HG03520 (cell line): ENCODE measurements around the gene RASIP1.
A peak's percentile ranks its signal among the peaks of the same experiment; 100 is the strongest.

Experiments
- ATAC-seq: cut with Tn5 transposase; IDR thresholded peaks from one replicate; pipeline ENCODE4 v1.9.1; 2021; ENCODE audit warnings: mild to moderate bottlenecking, moderate library complexity; ENCODE audit not compliant: unreplicated experiment

RASIP1 gene

DNA sequence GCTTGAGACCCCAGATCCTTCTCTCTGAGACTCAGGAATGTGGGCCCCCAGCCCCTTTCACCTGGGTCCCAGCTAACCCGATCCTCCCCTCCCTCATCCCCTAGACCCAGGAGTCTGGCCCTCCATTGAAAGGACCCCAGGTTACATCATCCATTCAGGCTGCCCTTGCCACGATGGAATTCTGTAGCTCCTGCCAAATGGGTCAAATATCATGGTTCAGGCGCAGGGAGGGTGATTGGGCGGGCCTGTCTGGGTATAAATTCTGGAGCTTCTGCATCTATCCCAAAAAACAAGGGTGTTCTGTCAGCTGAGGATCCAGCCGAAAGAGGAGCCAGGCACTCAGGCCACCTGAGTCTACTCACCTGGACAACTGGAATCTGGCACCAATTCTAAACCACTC lies 15.4 kb upstream of the RASIP1 start:
- ATAC-seq, result no peak

DNA sequence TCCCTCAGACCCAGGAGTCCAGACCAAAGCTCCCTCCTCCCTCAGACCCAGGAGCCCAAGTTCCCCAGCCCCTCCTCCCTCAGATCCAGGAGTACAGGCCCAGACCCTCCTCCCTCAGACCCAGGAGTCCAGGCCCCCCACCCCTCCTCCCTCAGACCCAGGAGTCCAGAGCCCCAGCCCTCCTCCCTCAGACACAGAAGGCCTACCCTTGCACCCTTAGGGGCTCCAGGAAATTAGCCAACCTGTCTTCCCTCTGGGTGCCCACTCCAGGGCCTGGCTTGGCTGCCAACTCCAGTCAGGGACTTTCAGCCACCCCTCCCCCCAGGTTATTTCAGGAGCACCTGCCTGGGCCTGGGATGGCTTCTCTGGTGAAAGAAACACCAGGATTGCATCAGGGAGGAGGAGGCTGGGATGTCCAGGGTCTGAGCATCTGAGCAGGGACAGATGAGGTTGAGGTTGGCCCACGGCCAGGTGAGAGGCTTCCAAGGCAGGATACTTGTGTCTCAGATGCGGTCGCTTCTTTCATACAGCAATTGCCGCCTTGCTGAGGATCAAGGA lies 14.8 kb upstream of the RASIP1 start, which contains the start of gene FGF21:
FGF21 (plus strand) TSS at position 441 of the 558 bp plus-strand sequence. CDS start 713 bp downstream, outside the sequence.
- no peak for ATAC-seq

DNA sequence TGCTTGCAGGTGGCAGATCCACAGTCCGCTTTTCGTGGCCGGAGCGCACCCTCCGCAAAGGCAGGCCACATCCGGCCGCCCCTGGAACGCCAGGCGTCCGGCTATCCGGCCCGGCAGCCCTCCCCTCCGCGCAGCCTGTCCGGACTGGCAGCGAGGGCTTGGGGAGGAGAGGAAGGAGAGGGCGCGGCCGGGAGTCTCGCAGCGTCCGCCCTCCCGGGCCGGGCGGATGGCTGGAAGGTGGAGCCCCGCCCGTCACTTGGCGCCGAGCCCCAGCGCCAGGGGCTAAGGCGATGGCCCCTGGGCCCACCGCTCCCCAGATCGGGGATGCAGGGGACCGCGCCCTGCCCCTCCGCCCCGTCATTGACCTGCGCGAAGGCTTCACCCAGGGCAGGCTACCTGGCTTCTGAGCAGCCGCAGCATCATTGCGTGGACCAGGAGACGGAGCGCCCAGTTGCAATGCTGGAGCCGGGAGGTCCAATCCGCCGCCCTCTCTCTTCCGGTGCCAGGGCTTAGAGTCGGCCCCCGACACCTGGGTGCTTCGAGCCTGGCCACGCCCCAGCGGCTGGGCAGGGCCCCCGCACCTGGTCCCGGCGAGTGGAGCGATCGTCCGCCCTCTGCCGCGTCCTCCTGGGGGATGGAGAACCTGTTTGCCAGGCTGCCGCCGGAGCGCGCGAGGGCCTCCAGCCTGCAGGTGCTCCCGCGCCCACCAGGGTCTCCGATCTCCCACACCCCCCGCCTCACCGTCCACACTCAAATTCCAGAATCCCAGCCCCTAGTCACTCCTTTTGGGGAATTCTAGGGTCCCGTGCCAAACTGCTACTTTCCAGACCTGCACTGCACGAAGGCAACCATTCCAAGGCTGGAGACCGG lies 12.3 kb upstream of the RASIP1 start, which contains the start of gene FUT1:
FUT1 (minus strand) TSS at position 146 of the 870 bp plus-strand sequence. CDS start 1,360 bp downstream, outside the sequence.
- no peak for ATAC-seq

DNA sequence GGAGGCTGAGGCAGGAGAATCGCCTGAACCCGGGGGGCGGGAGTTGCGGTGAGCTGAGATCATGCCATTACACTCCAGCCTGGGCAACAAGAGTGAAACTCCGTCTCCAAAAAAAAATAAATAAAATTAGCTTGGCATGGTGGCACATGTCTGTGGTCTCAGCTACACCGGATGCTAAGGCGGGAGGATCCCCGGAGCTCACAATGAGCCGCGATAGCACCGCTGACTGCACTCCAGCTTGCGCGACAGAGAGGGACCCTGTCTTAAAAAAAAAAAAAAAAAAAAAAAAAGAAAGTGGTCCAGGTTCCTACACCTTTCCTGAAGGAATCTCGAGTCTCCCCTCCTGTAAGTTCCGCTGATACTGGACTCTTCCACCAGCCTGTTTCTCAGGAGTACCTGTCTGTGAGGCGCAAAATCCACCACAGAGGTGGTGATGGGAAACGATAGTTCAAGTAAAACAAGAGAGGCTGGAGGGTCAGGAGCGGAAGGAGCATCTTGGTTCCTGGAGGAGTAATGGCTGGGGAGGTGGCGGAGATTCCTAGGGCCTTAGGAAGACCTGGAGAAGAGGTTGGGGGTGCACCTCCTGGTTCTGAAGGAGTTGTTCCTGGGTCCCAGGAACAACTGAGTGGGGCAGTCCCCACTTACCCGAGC lies 11.6 kb upstream of the RASIP1 start:
- no peak for ATAC-seq

DNA sequence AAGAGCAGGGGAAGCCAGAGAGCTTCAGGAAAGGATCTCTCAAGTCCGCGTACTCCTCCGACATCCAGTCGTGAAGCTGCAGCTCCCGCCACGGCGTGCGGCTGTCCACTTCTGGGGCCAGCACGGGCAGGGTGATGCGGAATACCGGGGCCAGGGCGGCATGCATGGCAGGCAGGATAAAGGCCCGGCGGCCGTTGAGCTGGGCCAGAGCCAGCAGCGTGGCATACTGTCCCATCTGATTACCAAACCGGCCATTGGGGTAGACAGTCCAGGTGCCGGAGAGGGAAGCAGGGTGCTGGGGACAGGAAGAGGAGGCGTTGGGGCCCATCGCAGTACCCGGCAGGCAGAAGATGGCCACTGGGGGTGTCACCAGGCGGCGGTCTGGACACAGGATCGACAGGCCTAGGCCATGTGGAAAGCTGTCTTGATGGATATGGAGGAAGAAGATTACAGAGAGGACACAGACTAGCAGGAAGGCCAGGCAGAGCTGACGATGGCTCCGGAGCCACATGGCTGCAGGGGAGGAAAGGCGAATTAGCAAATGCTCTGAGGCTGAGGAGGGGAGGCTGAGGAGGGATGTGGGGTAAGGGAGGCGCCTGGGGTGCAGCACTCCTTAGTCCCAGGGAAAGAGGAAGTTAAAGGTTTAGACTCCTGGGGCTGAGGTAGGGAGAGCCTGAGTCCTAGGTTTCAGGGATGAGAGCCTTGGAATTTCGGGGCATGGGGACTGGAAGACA lies 10.5 kb upstream of the RASIP1 start:
- no peak for ATAC-seq

DNA sequence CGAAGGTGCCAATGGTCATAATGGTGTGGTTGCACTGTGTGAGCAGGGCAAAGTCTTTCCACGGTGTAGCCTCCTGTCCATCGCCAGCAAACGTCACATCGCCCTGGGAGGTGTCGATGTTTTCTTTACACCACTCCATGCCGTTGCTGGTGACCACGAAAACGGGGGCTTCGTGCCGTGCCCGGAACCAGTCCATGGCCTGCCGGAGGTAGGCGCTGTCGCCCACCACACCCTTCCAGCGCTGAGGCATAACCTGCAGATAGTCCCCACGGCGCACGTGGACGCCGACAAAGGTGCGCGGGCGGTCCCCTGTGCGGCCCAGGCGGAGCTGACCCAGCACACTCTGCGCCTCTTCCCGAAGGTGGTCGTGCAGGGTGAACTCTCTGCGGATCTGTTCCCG lies 9.9 kb upstream of the RASIP1 start:
- no peak for ATAC-seq

DNA sequence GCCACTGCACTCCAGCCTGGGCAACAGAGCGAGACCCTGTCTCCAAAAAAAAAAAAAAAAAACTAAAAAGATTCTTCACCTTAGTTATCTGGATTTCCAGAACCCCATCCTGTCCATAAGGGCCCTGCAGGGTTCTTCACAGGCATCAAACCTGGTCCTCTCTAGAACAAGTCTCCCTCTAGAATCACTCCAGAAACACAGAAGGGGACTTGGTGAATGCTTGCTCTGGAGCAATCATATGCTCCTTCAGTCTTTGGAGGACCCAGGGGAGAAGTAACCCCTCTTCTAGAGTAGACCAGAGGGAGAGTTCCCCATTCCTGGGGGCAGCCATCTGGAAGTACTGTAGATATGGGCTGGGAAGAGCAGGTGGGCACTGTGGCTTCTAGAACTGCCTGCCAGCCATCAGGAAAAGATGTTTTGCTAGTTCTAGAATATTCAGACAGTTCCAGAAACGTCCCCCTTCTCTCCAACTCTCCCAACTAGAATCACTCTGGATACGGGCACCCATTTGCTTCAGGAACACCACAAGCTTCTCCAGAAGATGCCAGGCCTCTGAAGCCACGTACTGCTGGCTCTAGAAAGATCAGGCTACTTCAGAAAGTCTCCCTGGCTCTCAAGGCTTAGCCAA lies 9.3 kb upstream of the RASIP1 start:
- no peak for ATAC-seq

DNA sequence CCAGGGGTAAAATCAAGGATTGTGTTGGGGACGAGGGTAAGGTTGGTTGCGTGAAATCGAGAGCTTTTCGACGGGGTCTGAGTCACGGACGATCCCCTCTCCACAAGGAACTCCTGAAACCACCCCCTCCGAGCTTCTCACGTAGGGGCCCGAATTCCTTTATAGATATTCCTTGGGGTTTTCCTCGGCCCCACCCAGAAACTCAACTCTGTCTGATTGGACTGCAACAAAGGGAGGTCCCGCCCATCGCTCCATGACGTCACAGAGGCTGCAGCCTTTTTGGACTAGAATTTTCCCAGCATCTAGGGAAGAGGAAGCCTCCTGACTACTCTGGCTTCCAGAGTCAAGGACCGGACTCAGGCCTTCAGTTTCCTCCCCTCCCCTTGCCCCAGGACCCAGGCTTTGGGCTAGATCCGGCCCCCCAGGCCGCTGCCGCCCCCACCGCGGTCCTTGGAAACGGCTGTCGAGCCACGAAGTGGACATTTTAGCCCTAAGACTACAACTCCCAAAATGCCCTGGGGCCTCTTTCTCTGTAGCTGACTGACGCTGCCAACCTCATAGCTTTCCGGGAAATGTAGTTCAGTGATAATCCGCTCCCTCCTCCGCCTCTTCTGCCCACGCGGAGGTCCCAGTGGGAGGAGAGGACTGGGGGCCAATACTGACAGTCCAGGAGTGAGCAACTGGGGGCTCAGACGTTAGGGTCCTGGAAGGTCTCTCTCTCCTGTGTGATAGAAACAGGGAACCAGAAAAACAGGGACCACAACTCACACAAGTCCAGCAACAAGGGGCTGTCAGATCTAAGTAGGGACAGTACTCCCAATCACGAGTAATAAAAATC lies 6.5 kb upstream of the RASIP1 start, which contains the start of gene IZUMO1:
IZUMO1 (minus strand) TSS at position 172 of the 838 bp plus-strand sequence. CDS start 1,050 bp downstream, outside the sequence.
- no peak for ATAC-seq

DNA sequence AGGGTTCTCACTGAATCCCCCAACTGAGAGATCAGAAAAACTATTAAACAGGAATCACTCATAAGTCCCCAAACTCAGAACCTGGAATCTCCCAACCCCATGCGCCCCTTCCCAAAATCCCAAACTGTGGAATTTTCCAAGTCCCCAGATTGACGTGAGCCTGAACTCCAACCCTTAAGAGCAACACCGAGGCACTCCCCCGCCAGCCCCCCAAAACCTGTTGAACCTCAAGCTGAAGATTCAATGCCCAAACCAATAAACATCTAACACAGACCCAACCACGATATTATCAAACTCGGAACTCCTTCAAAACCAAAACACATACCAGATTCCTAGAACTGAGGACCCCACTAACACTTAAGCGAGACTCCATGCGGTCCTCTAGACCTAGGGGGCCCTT lies 5.7 kb upstream of the RASIP1 start:
- ATAC-seq, result no peak

DNA sequence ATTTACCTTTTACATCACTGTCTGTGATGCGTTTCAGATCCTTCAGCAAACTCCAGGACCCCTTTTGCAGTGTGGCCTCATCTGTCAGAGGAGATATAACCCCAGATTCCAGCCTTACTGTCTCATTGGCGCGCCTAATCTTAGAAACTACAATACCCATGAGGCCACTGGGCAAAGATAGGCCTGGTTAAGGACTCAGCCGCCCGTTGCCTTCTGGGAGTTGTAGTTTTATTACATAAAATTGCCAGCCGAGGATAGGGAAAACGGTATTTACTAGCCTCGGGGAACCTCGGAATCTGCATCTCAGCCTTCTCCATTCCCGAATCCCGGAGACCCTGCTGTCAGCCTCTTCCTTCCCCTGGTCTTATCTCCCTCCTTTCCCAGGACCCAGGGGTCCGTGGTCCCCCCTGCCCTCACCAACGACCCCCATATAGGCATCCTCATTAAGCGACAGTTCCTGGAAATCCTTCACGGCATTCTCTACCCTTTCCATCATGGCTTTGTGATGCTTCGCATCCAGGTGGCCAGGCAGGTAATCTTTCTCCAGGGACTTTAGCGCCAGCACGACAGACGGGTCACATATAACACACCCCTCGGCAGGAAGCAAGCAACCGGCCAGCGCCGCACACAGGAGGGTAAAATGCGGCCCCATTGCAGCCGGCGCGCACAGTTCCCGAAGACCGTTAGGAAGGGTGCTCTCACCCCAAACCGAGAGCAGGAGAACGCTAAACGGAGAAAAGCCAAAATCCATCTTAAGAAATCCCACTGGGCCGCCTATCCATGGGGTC lies 5.0 kb upstream of the RASIP1 start:
- no peak for ATAC-seq

DNA sequence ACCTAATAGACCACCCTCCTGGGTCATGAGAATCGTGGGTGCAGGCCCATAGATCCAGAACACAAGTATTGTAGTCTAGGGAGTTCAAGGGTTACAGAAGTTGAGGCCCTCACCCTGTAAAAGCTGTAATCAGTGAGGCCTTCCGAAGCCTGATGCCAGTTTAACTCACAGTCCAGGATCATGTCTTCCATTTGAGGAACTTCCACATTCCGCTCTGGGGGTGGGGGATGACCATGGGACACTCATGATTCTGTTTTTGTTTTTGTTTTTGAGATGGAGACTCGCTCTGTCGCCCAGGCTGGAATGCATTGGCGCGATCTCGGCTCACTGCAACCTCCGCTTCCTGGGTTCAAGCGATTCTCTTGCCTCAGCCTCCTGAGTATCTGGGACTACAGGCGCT lies 1.7 kb upstream of the RASIP1 start:
- no peak for ATAC-seq

DNA sequence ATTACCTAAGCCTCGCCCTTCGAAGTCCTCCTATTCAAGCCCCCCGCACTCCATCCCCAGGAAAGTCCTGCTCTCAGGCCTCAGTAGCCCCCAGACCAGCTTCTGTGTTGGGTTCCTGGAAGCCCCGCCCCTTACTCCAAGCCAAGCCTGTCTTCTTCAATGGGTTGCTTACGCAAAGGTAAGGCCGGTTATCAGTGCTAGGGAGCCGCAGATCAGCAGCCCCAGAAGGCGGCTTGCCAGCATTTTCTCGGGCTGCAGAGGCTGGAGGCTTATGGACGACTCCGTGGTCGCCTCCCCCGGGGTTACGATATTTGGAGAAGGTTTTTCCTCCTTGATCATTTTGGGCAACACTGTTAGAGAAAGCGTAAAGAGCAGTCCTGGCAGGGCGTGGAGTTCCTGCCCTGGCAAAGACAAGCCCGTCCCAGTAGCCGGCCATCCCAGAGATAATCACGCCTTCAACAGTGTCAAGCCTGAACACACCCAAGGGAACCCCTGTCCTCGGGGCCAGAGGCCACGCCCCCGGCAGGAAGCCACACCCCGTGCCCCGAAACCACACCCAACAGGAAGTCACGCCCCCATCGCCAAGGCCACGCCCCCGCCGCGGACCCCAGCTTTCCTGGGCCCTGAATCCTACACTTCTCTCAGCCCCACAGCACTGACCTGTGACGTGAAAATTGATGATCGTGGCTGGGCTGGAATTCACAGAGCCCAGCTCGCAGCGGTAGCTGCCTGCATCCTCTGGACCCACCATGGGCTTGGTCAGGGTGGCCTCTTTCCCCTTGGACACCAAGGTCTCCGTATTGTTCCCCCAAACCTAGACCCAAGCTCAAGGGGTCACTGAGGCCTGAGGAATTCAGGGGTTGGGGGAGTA lies 954 bp upstream of the RASIP1 start:
- no peak for ATAC-seq

DNA sequence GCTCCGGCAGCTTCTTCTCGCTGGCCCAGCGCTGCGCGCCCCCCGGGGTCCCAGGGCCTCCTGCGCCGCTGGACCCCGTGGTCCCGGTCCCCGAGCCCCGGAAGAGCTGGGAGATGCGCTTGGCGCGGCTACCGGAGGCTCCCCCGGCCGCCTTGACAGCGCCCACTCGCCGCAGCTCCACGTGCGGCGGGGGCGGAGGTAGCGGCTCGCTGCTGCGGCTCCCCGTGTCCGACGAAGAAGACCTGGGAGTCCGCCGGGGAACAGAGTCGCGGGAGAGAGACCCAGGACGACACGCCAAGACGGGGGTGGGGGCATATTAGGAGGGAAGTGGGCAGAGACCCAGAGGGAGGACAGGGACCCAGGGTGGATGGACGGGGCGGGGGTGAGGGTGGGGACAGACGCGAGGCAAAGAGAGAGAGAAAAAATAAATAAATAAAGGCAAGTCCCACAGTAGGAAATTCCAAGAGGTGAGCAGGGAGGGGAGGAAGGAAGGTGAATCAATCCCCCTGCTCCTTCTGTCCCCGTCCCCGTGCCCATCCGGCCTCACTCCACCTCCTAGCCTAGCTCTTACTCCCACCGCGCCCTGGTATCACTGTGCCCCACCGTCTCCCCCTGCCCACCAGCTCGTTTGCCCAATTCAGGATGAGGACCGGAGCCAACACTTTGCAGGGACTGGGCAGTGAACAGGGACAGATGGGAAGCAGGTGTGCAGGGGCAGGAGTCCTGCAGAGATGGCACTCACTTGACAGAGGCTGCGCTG lies 826 bp downstream of the RASIP1 start:
- ATAC-seq, result no peak

DNA sequence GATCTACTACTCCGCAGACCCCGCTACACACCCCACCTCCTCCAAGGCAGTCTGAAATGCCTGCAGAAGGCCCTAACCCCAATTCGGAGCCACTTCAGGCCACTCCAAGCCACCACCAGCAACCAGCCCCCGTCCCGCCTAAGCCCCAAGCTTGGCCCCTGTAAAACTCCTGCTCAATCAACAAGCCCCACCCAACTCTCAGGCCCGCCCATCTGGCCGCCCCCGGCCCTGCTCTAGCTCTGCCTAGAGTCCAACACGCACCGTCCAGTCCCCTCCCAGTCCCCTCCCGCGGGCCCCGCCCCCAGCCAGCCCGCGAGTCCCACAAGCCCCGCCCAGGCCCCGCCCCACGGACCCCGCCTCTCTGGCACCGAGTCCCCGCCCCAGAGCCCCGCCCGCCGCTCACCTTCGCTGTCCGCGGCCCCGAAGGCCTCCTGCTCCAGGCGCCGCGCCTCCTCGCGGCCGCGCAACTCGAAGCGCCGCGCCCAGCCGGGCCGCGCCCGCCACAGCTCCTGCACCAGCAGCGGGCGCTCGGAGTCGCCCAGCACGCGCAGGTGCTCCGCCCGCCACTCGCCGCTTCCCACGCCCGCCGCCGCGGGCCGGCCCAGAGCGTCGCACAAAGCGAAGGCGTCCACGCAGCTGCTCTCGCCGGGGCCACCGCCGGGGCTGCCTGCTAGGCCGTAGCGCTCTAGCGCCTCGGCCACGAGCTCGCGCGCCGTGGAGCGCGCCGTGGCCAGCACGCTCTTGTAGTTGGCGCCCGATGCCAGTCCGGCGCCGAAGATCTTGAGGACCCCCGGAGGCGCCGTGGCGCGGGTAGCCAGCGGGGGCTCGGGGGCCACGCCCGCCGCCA lies 1.6 kb downstream of the RASIP1 start:
- ATAC-seq, result peak; percentile 86

DNA sequence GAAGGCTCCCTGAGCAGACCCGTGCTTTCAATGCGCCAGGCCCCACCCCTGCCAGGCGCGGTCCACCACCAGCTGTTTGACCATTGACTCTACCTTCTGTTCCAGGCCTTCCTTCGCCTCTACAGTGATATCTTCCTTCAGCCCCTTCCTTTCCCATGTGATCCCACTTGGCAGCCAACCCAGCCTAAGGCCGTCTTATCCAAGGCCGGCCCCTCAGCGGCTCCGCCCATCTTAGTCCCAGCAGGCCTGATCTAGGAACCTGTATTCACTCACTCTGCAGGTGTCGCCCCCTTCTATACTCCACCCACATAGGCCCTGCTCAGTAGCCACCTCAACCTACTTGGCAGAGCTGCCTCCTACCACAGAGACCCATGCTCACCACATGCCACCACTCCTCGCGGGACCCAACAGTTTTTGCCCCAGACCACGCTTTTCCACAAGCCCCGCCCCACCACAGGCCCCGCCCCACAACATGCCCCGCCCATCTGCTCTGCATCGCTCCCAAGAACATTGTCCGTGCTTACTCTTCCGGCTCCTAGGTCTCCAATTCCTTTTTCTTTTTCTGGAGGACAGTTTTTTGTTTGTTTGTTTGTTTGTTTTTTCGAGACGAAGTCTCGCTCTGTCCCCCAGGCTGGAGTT lies 2.9 kb downstream of the RASIP1 start:
- ATAC-seq, result no peak
